GM18868 (cell line): ENCODE data around the gene TOP2A.
A peak's percentile ranks its signal among the peaks of the same experiment; 100 is the strongest.
"Not testable (repeated sequence)": the region's sequence is repeated elsewhere in the genome, so short reads cannot be mapped to it uniquely, and the experiment has no call there.

Experiments used
- ATAC-seq: cut with Tn5 transposase; IDR thresholded peaks from one replicate; pipeline ENCODE4 v1.9.1; 2021; ENCODE audit warnings: mild to moderate bottlenecking, moderate library complexity; ENCODE audit not compliant: unreplicated experiment

Gene TOP2A

GRCh38 chr17:40377832-40378231 is 39.9 kb downstream of the TOP2A start:
- ATAC-seq: no peak

DNA sequence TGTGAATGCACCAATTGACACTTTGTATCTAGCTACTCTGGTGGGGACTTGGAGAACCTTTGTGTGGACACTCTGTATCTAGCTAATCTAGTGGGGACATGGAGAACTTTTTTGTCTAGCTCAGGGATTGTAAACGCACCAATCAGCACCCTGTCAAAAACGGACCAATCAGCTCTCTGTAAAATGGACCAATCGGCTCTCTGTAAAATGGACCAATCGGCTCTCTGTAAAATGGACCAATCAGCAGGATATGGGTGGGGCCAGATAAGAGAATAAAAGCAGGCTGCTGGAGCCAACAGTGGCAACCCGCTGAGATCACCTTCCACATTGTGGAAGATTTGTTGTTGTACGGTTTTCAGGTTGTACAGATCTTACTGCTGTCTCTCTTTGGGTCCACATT is 41.2 kb downstream of the TOP2A start:
- ATAC-seq: not testable (repeated sequence)

- not testable (repeated sequence) for ATAC-seq
These were observed 41.9 kb downstream of the TOP2A start for GRCh38 chr17:40375786-40376185.

GRCh38 chr17:40374821-40375498 is 42.7 kb downstream of the TOP2A start:
- no peak for ATAC-seq

- ATAC-seq: no peak
These were observed 43.7 kb downstream of the TOP2A start for GRCh38 chr17:40373999-40374398.

DNA sequence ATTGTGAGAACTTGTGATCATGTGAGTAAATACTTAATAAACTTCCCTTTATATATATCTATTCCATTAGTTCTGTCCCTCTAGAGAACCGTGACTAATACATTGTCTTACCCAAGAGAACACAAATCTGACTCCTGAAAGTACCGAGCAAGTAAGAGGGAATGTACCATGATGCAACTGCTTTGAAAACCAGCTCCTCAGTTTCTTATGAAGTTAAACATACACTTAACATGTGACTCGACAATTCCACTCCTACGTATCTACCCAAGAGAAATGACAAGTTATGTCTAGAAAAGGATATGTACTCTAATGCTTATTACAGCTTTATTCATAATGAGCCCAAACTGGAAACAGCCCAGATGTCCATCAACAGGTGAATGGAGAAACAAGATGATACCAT is 44.4 kb downstream of the TOP2A start:
- ATAC-seq: no peak

DNA sequence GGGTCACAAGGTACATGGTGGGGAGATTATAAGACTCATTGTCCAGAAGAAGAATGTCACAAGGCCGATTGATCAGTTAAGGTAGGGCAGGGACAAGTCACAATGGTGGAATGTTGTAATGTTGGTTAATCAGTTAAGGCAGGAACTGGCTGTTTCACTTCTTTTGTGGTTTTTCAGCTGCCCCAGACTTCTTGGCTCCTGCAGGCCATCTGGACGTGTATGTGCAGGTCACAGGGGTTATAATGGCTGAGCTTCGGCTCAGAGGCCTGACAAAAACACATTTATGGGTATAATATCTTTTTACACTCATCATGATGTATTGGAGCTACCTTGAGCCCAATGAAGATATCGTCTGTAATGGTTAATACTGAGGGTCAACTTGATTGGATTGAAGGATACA is 45.1 kb downstream of the TOP2A start:
- not testable (repeated sequence) for ATAC-seq

DNA sequence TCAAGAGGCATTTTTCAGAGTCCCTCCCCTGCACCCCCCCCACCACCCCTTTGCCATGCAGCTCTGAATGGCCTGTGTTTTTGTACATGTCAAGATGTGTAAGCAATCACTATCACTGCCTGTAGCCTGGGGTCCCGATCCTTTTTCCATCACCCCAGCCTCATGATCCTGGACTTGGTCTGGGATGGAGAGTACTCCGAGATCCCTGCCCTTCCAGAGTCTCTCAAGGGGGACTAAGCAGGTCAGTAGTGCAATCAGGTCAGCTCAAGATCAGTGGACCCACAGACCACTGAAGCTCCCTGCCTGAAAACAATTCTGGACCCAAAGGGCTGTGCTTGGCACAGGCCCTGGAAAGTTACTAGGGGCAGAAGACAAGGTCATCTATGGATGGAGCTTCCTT is 45.7 kb downstream of the TOP2A start:
- ATAC-seq: no peak

DNA sequence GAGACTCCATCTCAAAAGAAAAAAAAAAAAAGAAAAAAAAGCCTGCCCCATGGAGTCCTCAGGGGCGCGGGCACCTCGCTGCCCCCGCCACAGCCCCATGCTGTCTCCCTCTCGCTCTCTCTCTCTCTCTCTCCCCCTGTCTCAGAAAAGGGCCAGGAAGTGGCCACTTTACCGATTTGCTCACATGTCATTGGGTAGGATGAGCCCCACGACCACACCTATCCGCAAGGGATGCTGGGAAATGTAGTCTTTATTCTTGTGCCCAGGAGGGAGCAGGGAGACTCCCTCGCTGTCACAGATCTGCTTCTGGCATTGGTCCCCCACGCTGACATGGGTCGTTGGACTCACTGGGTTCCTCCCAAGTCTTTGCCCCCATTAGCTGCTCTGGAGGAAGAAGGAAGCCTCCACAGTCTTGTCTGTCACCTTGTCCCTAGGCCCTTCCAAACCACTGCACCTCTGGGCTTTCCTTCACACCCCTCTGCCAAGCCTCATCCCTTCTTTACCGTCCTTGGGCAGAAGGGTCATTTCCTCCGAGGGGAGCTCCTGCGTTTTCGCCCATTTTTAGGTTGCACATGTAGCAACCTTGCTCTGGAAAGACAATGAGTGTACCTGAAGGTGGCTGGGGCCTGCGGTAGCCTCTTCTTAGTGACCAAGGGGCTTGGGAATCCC is 46.3 kb downstream of the TOP2A start:
- no peak for ATAC-seq

GRCh38 chr17:40369923-40370322 is 47.8 kb downstream of the TOP2A start:
- ATAC-seq: no peak

DNA sequence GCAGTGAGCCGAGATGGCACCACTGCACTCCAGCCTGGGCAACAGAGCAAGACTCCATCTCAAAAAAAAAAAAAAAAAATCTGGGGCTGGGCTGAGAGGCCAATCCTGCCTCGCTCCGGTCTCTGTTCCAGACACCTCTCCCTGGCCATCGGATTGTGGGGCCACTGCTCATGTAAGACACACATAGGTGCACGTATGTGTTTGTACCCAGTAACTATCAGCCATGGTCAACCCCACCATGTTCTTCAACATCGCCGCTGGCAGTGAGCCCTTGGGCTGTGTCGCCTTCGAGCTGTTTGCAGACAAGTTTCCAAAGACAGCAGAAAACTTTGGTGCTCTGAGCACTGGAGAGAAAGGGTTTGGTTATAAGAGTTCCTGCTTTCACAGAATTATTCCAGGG is 50.0 kb downstream of the TOP2A start:
- not testable (repeated sequence) for ATAC-seq

DNA sequence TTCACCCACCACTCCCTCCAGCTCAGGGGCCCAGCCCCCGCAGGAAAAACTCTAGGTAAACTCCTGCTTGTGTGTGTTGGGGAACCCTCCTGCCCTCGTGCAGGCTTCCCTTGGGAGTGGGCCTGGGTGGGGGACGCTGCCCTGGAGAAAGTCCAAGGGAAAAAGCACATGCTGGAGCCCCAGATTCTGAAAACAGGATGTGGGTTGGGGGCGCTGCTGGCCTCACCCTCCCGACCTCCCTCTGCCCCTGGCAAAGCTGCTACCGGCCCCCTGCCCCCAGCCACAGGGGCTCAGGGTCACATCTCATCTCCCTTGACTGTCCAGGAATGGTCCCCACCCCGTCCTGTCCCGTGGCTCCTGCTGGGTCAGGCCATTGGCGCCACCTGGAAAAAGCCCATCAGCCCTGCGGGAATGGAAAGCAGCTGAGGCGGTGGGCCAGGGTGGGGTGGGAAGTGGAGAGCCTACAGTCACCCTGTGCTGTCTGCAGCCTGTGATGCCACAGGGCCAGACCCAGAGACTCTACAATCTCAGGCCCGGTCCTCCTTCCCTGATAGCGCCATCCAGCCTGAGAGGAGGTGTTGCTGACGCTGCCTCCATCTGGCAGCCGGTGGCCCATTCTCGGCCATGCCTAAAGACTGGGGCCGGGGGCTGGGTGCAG is 50.7 kb downstream of the TOP2A start:
- no peak for ATAC-seq

DNA sequence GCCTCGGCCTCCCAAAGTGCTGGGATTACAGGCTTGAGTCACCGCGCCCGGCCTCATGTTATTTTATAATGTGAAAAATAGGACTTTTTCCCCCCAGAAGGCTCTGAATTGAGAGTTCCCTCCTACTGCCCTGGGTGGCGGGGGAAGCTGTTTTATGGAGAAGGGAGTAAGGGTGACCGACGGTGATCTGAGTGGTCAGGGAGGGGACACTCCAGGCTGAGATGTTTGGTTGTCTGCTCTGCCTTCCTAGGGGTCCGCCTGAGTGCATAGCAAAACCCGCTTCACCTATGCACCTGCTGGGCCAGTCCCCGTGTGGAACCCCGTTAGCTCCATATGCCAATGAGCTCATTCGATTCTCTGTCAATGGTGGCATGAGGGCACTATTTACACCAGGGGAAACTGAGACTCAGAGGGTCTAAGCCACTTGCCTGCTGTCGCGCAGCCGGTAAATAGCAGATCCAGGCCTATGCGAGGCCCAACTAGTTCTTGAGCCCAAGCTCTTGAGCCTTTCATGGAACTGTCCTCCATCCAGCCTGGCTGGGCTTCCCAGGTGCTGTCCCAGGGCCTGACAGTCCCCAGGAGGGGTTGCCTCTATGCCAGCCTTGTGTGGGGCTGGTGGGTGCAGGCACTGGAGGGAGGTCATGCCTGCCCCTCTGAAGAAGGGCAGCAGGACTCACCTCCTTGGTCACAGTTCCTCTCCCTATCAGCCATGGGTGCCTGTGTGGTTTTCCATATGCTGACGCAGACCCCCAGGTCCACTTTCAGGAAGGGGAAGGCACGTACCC is 51.4 kb downstream of the TOP2A start:
- no peak for ATAC-seq

- no peak for ATAC-seq
These were observed 52.8 kb downstream of the TOP2A start for GRCh38 chr17:40364906-40365305.

GRCh38 chr17:40364121-40364861 is 53.4 kb downstream of the TOP2A start, which contains the start of gene GJD3:
GJD3 (minus strand) TSS chr17:40364737; CDS start chr17:40363815, 922 bp downstream.
- ATAC-seq: no peak

- peak; percentile 30 for ATAC-seq
These were observed 54.4 kb downstream of the TOP2A start for GRCh38 chr17:40363111-40363827.

- peak; percentile 76 for ATAC-seq
These were observed 55.0 kb downstream of the TOP2A start for GRCh38 chr17:40362696-40363110.

GRCh38 chr17:40361925-40362695 is 55.6 kb downstream of the TOP2A start:
- ATAC-seq: no peak
